Inflammatory macrophage treated with lipopolysaccharide for 1 hour (primary cell): ENCODE data around the gene COL6A2.
"Not testable (repeated sequence)": the region's sequence is repeated elsewhere in the genome, so short reads cannot be mapped to it uniquely, and the experiment has no call there.

Source experiments
- DNase-seq, 2 donors: peaks; one replicate each; pipeline ENCODE4 v3.0.0-alpha.2; 2020 to 2022

The COL6A2 gene

GRCh38 chr21:46079352-46080170 is 18.4 kb upstream of the COL6A2 start:
- DNase-seq: no peak

- no peak for DNase-seq
Measured at GRCh38 chr21:46080171-46081021, 17.5 kb upstream of the COL6A2 start.

- no peak for DNase-seq
Measured at GRCh38 chr21:46081022-46081861, 16.7 kb upstream of the COL6A2 start.

- DNase-seq: no peak
Measured at GRCh38 chr21:46081862-46082712, 15.8 kb upstream of the COL6A2 start.

GRCh38 chr21:46082713-46082962 is 15.3 kb upstream of the COL6A2 start:
- no peak for DNase-seq

- DNase-seq: no peak
Measured at GRCh38 chr21:46082963-46083790, 14.7 kb upstream of the COL6A2 start.

- DNase-seq: no peak
Measured at GRCh38 chr21:46083791-46084561, 13.9 kb upstream of the COL6A2 start.

- DNase-seq: no peak
Measured at GRCh38 chr21:46084709-46085108, 13.2 kb upstream of the COL6A2 start.

GRCh38 chr21:46085259-46085658 is 12.7 kb upstream of the COL6A2 start:
- not testable (repeated sequence) for DNase-seq

GRCh38 chr21:46087641-46088040 is 10.3 kb upstream of the COL6A2 start:
- no peak for DNase-seq

- DNase-seq: no peak
Measured at GRCh38 chr21:46088189-46088588, 9.7 kb upstream of the COL6A2 start.

- DNase-seq: no peak
Measured at GRCh38 chr21:46089285-46089684, 8.6 kb upstream of the COL6A2 start.

- DNase-seq: no peak
Measured at GRCh38 chr21:46091118-46091517, 6.8 kb upstream of the COL6A2 start.

GRCh38 chr21:46091631-46092025 is 6.3 kb upstream of the COL6A2 start:
- DNase-seq: no peak

GRCh38 chr21:46092026-46092764 is 5.7 kb upstream of the COL6A2 start:
- no peak for DNase-seq

- DNase-seq: no peak
Measured at GRCh38 chr21:46092811-46093667, 4.9 kb upstream of the COL6A2 start.

GRCh38 chr21:46093668-46094400 is 4.1 kb upstream of the COL6A2 start:
- no peak for DNase-seq

GRCh38 chr21:46094401-46095082 is 3.4 kb upstream of the COL6A2 start:
- DNase-seq: no peak
